Muscle layer of duodenum (tissue), 2 donors: ENCODE data around the gene AWAT1.
"Not testable (repeated sequence)": the region's sequence is repeated elsewhere in the genome, so short reads cannot be mapped to it uniquely, and the experiment has no call there.

Experiments
- H3K27ac ChIP-seq: one replicate; pipeline ENCODE4 v1.7.0; 2013; ENCODE audit warnings: mild to moderate bottlenecking, low read length
- H3K27me3 ChIP-seq: one replicate; pipeline ENCODE4 v1.7.0; 2013; ENCODE audit warnings: low read depth, mild to moderate bottlenecking, control low read depth, low read length
- H3K36me3 ChIP-seq, 2 donors: one replicate each; pipeline ENCODE4 v1.7.0; 2013; ENCODE audit warnings: low read length in 2 of 2, control low read depth in 1 of 2, mild to moderate bottlenecking in 1 of 2; ENCODE audit not compliant: insufficient read depth in 2 of 2, control insufficient read depth in 1 of 2
- H3K4me1 ChIP-seq, 2 donors: one replicate each; pipeline ENCODE4 v1.7.0; 2013; ENCODE audit warnings: low read length in 2 of 2, mild to moderate bottlenecking in 2 of 2, control low read depth in 1 of 2, moderate library complexity in 1 of 2; ENCODE audit not compliant: insufficient read depth in 2 of 2, control insufficient read depth in 1 of 2
- H3K4me3 ChIP-seq, 2 donors: one replicate each; pipeline ENCODE4 v1.7.0; 2013; ENCODE audit warnings: low read length in 2 of 2, low read depth in 1 of 2, mild to moderate bottlenecking in 1 of 2
- H3K9me3 ChIP-seq, 2 donors: one replicate each; pipeline ENCODE4 v1.7.0; 2013; ENCODE audit warnings: low read length in 2 of 2, control low read depth in 1 of 2, mild to moderate bottlenecking in 1 of 2; ENCODE audit not compliant: control insufficient read depth in 1 of 2
- donor health status: healthy.

Gene AWAT1

DNA sequence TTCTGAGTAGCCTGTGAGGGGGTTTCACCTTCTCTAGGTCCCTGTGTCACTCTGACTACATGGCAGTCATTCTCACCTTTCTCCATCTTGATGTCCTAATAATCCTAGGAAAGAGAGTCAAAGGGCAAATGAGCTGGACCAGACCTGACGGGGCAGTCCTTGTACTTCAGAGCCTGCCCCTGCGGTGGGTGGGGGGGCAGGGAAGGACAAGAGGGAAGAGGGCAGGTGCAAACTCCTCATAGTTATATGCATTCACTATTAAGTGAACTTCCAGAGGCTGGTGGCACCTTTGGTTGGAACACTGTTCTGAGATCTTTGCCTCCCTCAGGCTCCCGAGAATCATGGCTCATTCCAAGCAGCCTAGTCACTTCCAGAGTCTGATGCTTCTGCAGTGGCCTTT lies at the start of gene AWAT1:
Gene AWAT1, plus strand, starts transcription at position 301 of the 400 bp plus-strand sequence. Its CDS starts 41 bp downstream, at position 342.
- H3K4me3 ChIP-seq = no peak within 1 kb of the TSS
- no peaks in the 10 kb centered on the region for H3K4me1 ChIP-seq
- no peaks in the 10 kb centered on the region for H3K36me3 ChIP-seq
- no peak within 1 kb of the TSS for H3K27ac ChIP-seq
- no peaks in the 10 kb centered on the region for H3K9me3 ChIP-seq
- H3K27me3 ChIP-seq = no peaks in the 10 kb centered on the region

DNA sequence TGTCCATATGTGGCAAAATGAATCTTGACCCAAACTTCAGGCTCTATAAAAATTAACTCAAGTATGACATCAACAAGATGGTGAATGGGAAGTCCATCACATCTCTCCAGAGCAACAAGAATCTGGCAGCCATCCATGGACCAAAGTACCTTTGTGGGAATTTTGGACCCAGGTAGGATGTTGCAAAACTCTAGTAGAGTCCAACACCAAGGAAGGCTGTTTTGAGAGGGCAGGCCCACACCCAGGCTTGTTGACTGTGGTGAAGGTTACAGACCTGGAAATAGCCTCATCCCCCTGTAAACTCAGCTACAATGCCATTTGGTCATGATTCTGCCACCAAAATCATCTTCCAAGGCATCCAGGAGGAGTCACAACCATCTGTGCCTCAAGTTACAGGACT lies 44.2 kb upstream of the AWAT1 start:
- Histone ChIP-seq H3K36me3 (no peaks in the 10 kb centered on the region), H3K27me3 (no peaks in the 10 kb centered on the region)

DNA sequence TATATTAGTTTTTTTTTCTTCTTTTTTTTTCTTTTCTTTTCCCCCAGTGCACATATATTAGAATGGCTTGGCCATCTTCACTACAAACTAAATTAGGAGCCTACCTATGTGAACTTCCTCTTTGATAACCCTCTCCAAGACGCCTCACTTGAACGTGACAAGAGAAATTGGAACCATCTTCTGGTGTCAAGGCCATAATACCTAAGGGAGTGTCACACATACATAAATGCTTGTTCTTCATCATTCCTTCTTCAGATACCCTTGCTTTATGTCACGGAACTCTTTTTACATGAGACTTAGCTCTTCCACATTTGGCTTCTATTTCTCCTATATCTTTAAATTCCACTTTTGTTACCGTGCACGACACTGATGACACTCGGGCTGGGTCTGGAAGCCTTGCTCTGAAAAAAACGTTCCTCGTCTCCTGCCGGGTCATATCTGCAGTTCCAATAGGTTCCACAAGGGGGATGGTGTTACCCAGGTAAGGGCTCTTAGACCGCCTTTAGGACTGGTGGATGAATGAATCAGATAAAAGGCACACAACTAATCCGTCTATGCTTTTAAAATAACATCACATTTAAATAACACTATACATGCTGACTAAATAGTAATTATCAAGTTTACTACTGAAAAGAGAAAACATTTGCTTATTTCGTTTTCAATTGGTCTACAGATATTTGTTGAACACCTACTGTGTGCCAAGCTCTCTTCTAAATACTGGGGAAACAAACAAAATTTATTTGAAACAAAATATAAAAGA lies 37.3 kb upstream of the AWAT1 start:
- Histone ChIP-seq H3K27ac (no peak overlapping the region), H3K36me3 (no peaks in the 10 kb centered on the region), H3K9me3 (no peaks in the 10 kb centered on the region), H3K4me3 (no peak overlapping the region), H3K27me3 (no peaks in the 10 kb centered on the region), H3K4me1 (no peaks in the 10 kb centered on the region)

More for the DNA sequence above, 44.2 kb upstream of the AWAT1 start:
- Histone ChIP-seq H3K9me3 (no peaks in the 10 kb centered on the region), H3K27ac (no peak overlapping the region), H3K4me1 (no peaks in the 10 kb centered on the region), H3K4me3 (no peak overlapping the region)

DNA sequence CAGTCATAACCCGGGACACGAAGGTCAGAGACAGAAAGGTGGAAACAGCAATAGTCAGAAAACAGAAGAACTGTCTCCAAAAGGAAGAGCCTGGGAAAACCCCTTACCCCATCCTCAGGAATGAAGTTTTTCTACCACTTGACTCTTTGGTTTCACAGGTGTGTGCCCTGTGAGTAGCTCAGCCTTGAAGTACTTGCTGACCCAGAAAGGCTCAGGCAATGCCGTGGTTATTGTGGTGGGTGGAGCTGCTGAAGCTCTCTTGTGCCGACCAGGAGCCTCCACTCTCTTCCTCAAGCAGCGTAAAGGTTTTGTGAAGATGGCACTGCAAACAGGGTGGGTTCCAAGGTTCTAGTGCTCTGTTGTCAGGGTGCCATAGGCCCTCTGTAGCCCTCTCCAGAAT lies 32.7 kb upstream of the AWAT1 start:
- H3K27me3 ChIP-seq = no peaks in the 10 kb centered on the region
- no peaks in the 10 kb centered on the region for H3K9me3 ChIP-seq
- H3K27ac ChIP-seq = no peak overlapping the region
- no peaks in the 10 kb centered on the region for H3K4me1 ChIP-seq
- H3K36me3 ChIP-seq = no peaks in the 10 kb centered on the region
- H3K4me3 ChIP-seq = no peak overlapping the region

DNA sequence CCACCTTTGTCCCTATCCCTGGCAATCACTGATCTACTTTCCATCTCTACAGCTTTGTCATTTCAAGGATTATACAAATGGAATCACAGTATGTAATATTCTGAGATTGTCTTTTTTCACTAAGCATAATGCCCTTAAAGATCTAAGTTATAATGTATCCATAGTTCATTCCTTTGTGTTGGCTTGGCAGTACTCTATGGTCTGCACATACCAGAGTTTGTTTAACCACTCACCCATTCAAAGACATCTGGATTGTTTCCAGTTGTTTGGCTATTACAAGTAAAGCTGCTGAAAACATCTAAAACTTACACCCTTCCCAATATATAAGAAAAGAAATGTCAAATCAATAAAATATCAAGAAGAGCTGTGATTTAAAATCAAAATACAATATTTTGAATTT lies 26.0 kb upstream of the AWAT1 start:
- H3K4me3 ChIP-seq = no peak overlapping the region
- H3K27ac ChIP-seq = no peak overlapping the region
- H3K36me3 ChIP-seq = no peaks in the 10 kb centered on the region
- no peaks in the 10 kb centered on the region for H3K27me3 ChIP-seq
- H3K4me1 ChIP-seq = no peaks in the 10 kb centered on the region
- H3K9me3 ChIP-seq = no peaks in the 10 kb centered on the region

DNA sequence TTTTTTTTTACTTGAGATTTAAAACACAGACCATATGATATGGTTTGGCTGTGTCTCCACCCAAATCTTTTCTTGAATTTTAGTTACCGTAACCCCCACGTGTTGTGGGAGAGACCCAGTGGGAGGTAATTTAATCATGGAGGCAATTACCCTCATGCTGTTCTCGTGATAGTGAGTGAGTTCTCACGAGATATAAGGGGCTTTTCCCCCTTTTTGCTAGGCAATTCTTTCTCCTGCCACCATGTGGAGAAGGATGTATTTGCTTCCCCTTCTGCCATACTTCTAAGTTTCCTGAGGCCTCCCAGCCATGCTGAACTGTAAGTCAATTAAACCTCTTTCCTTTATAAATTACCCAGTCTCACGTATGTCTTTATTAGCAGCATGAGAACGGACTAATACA lies 24.9 kb upstream of the AWAT1 start:
- H3K9me3 ChIP-seq = not testable (repeated sequence)

DNA sequence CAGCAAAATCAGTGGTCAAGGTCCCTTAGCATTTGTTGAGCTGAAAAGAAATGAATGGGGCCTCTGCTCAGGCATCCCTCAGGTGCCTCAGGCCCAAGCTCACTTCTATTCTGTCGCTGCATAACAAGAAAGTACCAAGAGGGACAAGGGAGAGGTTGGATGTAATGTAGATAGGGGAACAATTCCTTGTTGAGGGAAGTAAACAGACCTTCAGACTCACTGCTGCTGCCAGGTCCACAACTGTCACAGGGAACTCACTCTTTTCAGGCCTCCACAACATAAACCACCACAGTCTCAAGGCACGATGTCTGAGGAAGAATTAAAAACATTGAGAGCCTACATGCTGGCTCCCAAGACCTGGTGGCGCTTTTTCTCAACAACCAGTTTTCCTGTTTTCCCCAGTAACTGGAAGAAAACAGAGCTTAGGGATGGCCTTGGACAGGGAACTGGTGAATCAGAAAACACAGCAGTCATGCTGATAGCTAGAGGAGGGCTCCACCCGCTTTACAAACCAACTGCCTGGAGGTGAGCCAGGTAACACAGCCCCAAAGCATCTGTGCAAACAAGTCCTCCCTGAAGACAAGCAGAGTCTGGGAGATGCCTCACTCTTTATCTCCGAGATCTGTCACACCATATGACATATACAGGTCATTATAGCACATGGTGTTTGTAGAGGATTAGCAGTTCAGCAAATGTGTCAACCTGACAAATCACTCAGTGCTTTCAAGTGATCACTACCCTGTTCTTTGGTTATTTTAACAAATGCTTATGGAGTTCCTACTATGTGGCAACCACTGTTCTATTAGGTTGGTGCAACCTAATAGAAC lies 14.3 kb upstream of the AWAT1 start:
- Histone ChIP-seq H3K36me3 (no peaks in the 10 kb centered on the region), H3K4me3 (no peak overlapping the region), H3K27me3 (no peaks in the 10 kb centered on the region), H3K4me1 (no peaks in the 10 kb centered on the region), H3K27ac (no peak overlapping the region), H3K9me3 (no peaks in the 10 kb centered on the region)

More for the DNA sequence above, 24.9 kb upstream of the AWAT1 start:
- not testable (repeated sequence) for H3K27ac ChIP-seq, H3K4me1 ChIP-seq, H3K36me3 ChIP-seq, H3K27me3 ChIP-seq, H3K4me3 ChIP-seq

DNA sequence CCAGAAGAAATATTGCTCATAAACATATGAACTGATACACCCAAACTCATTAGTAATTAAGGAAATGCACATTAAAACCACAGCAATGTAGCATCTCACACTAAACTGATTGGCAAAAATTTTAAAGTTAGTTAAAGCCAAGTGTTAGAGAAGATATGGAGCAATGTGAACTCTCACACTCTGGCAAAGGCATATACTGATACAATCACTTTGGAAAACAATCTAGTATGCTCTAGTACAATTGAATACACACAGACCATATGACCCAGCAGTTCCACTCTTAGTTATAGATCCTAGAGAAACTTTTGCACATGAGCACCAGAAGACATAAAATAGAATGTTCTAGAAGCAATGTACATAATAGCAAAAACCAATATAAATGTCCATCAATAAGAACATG lies 8.4 kb upstream of the AWAT1 start:
- Histone ChIP-seq H3K4me3 (no peak overlapping the region), H3K9me3 (no peaks in the 10 kb centered on the region), H3K36me3 (no peaks in the 10 kb centered on the region), H3K27ac (no peak overlapping the region), H3K27me3 (no peaks in the 10 kb centered on the region), H3K4me1 (no peaks in the 10 kb centered on the region)

DNA sequence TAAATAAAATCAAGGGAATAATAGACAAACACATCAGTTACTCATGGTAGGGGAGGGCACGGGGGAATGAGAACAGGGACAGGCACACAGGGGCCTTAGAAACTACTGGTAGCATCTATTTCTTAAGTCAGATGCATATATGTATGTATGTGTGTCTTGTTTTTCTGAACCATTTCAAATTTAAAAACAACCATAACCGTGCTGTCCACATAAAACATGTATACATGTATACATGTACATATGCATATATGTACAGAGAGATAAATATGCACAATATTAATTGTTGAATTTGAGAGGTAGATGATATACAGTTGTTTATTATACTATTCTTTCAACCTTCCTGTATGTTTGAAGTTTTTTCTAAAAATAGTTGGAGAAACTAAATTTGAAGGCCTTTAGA lies 7.8 kb upstream of the AWAT1 start:
- Histone ChIP-seq H3K4me1 (no peaks in the 10 kb centered on the region), H3K27me3 (no peaks in the 10 kb centered on the region), H3K9me3 (no peaks in the 10 kb centered on the region), H3K36me3 (no peaks in the 10 kb centered on the region), H3K4me3 (no peak overlapping the region), H3K27ac (no peak overlapping the region)

DNA sequence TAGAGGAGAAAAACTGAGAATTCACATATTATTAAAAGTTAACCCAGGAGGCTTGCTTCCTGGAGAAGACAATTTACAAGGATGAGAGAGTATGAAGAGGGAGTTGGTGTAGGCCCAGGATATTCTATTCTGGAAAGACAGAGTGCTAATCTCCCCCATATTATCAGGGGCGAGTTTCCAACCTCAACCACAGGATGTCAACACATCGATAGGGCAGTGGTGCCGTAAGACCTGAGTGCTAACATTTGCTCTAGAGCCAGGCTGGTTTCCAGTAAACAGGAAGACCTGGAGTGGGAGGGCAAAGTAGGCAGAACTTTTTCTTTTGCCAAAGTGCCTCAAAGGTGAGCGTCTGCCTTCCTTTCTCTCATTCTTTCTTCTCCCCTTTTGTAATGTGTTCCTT lies 2.8 kb upstream of the AWAT1 start:
- H3K27ac ChIP-seq = no peak overlapping the region
- H3K9me3 ChIP-seq = no peaks in the 10 kb centered on the region
- no peak overlapping the region for H3K4me3 ChIP-seq
- H3K27me3 ChIP-seq = no peaks in the 10 kb centered on the region
- no peaks in the 10 kb centered on the region for H3K36me3 ChIP-seq
- no peaks in the 10 kb centered on the region for H3K4me1 ChIP-seq

DNA sequence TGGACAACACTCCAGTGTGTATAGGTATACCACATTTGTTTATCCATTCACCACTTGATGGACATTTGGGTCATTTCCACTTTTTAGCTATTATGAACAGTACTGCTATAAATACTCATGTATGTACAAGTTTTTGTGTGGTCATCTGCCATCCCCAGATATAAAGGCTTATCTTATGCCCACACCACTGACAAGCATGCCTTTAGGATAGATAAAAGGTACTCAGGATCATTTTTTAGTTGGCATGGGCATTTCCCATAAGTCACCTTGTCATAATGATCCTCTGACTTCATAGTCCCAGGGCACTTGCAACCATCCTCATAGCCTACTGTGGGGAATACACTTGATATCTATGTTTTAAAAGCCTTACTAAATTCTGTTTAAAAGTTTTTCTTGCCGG lies 6.3 kb downstream of the AWAT1 start:
- no peak overlapping the region for H3K4me3 ChIP-seq
- no peaks in the 10 kb centered on the region for H3K36me3 ChIP-seq
- H3K4me1 ChIP-seq = no peaks in the 10 kb centered on the region
- H3K27me3 ChIP-seq = no peaks in the 10 kb centered on the region
- no peaks in the 10 kb centered on the region for H3K9me3 ChIP-seq
- H3K27ac ChIP-seq = no peak overlapping the region
